GM21786 (cell line): ENCODE results near the gene TXNDC8.
A peak's percentile ranks its signal among the peaks of the same experiment; 100 is the strongest.

Experiments
- ATAC-seq: cut with Tn5 transposase; IDR thresholded peaks from one replicate; pipeline ENCODE4 v1.9.1; 2021; ENCODE audit not compliant: unreplicated experiment

TXNDC8 gene

GRCh38 chr9:110282018-110282738 is 55.5 kb downstream of the TXNDC8 start:
- no peak for ATAC-seq

DNA sequence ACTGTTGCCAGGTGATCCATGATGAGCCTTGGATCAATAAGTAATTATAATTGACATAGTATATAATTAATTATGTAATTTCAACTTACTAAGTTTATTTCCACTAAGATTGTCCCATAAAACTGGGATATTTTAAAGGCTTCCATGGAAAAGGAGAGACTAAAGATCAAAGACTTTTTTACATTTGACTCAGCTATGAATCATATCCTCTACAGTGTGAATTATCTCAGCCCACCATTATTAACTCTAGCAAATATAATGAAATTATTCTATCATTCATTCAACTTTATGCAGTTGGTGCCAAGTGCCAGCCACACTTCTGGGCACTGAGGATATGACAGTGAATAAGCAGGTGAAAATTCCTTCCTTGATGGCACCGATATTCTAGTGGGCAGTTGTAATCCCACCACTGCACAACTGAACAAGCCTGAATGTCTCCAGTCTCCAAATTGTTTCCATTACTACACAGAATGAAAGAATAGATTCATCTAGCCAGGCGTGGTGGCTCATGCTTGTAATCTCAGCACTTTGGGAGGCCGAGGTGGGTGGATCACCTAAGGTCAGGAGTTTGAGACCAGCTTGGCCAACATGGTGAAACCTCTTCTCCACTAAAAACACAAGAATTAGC is 59.5 kb downstream of the TXNDC8 start:
- ATAC-seq, result no peak

DNA sequence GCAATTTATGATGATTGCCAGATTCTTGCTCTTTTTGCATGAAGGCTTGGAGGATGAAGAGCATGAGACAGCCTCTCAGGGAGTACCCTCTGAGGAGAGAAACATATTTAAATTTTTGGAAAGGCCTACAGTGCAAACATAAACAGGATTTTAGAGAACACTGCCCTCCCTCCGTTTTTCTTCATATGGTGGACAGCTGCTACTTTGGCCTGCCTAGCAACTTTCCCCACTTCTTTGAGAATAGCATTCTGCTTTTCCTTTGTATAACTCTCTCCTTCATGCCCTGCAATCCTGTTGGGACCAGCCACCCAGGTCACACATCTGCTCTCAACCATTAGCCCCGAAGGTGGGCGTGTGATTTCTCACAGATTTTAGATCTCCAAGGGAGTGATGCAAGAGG is 60.9 kb downstream of the TXNDC8 start:
- ATAC-seq, result no peak

- no peak for ATAC-seq
Observed at GRCh38 chr9:110270211-110270995, 67.3 kb downstream of the TXNDC8 start.

DNA sequence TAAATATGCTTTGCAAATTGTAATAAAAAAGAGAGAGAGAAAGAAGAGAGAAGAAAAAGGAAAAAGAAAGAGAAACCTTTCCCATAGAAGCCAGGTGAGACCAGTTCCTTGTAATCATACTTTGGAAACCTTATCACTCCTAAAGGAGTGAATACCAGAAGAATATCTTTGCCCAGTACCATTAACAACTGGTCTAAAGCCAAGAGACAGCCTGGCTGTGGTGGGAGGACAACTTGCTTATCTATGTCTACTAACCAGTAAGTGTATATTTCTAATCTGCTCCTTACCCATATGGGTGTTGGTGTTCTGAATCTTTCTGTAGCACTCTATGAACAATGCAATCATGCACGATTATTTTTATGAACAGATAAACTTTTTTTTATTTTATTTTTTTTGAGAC is 70.9 kb downstream of the TXNDC8 start:
- no peak for ATAC-seq

- ATAC-seq, result no peak
Observed at GRCh38 chr9:110261632-110262031, 76.0 kb downstream of the TXNDC8 start.

- no peak for ATAC-seq
Observed at GRCh38 chr9:110260911-110261310, 76.8 kb downstream of the TXNDC8 start.

- ATAC-seq, result no peak
Observed at GRCh38 chr9:110259566-110259965, 78.1 kb downstream of the TXNDC8 start.

DNA sequence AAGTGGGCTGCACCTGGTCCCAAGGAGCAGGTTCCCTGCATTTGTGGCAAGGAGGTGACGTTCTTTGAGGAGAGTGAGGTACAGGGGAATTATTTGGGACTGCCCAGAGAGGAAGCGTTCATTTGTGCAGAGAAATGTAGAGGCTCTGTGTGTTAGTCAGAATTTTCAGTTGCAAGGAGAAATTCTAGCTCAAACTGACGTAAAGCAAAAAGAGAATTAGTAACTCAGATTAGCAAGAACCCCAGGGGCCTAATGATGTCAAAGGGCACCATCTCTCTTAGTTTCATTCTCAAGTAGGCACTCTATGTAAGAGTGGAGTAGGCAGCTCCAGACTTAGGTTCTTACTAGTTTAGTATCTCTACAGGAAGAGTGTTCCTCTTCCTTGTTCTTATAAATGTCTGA is 79.0 kb downstream of the TXNDC8 start:
- ATAC-seq, result no peak

DNA sequence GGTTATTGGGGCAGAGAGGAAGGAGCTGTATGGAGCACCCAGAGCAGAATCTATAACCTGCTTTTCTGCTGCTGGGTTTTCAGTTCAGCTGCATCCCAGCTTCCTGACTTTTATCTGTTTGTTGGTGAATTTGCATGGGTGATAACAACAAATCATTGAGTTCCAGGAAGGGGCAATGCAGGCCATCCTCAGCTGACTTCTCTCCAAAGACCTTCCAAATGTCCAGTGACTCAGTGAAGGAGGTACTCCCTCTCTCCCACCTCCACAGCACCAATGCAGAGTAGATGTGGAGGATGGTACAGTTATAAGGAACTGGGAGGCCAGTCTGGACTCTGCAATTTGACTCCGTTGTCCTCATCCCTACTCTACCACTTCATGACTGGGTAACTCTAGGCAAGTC is 79.7 kb downstream of the TXNDC8 start:
- no peak for ATAC-seq

DNA sequence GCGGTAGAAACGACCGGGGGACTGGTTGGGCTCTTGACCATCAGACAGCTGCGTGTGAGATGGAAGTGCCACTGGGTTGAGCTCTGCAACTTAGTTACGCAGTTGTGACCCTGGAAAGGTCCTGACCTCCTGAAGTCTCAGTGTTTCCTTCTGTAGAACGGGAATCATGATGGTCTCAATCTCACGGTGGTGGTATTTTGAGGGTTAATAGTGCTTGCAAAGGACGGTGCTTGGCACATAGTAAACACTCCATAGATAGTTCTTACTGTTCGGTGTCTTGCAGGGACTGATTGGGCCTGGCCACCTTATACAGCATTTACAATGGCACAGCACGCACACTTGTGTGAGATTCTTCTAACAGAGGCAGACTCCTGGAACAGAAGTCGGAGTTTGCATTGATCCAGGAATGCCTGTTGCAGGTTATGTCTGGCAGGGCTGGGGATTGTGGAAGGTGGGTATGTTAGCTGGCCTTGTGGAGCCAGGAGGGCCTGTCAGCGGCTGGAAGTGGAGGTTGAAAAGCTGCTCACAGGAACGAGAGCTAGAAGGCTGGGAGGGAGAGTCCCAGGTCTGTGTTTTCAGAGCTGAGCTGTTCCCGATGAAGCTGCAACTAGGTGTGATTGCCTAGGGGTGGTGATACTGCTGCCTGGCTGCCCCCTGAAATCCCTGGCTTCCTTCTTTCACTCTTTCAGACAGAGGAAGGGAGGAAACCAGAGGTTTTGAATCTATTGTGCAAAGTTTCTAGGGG is 80.4 kb downstream of the TXNDC8 start:
- ATAC-seq, result peak; percentile 9

- peak; percentile 57 for ATAC-seq
Observed at GRCh38 chr9:110256380-110257096, 81.1 kb downstream of the TXNDC8 start, which contains the start of gene TXN. Gene TXN (minus strand): TSS chr9:110256507. CDS start chr9:110256435, 72 bp downstream.

- peak; percentile 18 for ATAC-seq
Observed at GRCh38 chr9:110255463-110256379, 81.9 kb downstream of the TXNDC8 start.

GRCh38 chr9:110255034-110255462 is 82.6 kb downstream of the TXNDC8 start:
- no peak for ATAC-seq

DNA sequence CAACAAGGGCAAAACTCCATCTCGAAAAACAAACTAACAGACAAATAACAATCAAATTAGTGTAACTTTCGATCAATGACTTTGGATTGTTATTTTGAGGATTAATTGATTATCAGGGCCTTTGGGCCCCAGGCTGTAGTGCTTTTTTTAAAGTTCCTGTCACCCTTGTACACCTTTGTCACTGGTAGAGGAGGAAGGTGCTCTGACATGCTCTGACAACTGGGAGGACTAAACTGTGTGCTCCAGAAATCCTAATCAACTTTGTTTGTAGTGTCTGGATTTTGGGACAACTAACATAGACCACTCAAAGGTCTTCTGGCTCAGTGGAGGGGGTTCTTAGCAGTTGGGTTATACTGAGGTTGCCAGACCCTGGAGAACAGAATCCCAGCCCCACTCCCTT is 83.2 kb downstream of the TXNDC8 start:
- ATAC-seq, result no peak
